Stromal cell of bone marrow (primary cell): Measurements from ENCODE around the gene ASTL.

Experiments used
- DNase-seq: peaks from one replicate; pipeline ENCODE4 v3.0.0-alpha.2; 2012; ENCODE audit warnings: low read depth

Gene ASTL

GRCh38 chr2:96159084-96159830, 21.0 kb upstream of the ASTL start:
- DNase-seq, result no peak

- no peak for DNase-seq
These were observed 20.2 kb upstream of the ASTL start for GRCh38 chr2:96158554-96158940.

DNA sequence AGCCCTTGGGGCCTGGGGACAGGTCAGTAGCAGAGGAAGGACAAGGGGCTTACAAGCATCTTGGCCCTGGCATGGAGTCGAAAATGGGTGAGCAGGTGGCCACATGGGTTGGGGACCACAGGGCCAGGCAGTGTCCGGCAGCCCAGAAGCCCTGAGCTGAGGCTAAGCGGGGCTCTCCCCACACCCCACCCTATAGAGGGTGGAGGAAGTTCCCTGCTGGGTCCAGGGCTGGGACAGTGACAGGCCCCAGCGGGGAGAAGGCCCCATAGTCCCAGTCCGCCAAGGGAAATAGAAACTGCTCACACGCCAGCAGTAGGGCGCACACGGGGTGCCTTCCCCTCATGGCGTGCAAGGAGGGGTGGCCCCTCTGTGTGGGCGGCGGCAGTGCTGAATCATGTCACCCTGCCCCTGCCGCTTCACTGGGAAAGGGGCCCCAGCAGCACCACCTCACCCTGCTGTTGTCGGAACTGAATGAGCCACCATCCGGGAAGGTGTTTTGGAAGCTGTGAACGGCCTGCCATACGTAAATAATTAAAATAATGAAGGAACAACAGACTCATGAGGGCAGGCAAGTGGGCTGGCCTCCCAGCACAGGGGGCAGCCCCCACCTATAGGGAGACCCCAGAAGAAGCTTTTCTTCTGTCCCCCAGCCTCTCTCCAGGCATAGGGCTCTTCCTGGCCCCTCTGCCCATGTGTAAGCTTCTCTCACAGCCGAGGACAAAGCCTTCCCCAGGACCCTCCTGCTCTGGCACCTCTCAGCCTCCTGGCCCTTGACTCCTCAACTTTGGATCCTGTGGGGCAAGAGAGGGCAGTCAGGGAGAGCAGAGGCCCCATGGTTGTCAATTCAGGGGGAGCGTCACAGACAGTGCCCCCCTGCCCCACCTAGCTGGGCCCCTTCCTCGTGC, 19.6 kb upstream of the ASTL start:
- DNase-seq, result no peak

DNA sequence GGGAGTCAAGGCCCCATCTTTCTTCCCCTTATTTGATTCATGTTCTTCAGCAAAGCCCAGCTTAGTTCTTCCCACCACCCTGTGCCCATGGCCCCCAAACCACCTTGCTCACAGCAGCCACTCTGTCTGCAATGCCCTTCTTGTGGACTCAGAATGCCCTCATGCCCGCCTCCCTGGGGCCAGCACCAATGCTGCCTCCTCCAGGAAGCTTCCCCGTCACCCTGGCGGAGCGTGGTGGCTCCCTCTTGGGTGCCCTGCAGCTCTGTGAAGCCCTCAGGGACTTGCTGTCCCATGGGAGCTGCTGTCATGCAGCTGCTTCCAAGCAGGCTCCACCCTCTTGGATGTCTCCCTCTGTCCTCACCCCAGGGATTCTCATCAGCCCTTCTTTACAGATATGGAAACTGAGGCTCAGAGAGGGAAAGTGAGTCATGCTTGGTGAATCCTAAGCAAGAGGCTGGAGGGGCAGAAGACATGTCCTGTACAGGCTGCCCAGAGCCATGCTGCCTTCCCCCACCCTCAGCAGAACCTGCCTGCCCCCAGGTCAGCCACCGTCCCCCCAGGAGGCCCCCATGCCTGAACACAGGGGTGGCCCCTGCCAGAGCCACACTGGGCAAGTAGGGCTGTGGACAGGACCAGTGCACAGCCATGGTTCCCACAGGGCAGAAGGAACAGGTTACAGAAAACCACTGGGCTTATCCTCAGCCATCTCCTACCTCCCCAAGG, 18.8 kb upstream of the ASTL start:
- no peak for DNase-seq

DNA sequence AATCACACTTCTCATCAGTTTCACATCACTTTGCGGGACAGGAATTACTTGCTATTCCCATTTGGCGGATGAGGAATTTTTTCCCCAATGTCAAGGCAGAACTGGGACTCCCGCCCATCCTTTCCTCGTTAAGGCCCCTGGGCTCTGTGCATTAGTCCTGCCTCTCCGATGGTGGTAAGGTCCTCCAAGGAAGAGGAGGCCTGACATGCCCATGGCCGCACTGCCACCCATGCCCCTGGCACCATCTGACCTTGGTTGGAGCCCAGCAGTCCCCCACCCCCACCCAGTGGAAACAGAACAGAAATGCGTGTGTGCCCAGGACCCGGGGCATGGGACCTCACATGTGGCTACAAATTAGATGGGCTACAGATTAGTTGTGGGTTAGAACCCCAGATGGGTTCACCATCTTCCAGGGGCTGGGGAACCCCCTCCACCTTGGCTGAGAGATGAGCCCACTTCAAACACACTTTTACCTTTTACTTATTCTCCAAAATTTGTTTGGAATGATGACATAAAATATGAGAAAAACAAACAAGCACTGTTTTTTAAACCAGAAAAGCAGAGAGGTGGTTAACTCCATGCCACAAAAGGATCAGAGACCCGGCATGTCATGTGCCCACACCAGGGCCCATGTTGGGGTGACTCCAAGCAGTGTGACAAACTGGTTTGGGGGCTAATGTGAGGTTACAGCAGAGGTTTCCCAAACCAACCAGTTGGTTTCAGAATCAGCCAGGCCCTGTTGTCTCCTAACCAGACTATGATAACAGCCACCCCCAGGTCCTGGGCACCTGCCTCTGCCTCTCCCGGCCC, 17.9 kb upstream of the ASTL start:
- no peak for DNase-seq

DNA sequence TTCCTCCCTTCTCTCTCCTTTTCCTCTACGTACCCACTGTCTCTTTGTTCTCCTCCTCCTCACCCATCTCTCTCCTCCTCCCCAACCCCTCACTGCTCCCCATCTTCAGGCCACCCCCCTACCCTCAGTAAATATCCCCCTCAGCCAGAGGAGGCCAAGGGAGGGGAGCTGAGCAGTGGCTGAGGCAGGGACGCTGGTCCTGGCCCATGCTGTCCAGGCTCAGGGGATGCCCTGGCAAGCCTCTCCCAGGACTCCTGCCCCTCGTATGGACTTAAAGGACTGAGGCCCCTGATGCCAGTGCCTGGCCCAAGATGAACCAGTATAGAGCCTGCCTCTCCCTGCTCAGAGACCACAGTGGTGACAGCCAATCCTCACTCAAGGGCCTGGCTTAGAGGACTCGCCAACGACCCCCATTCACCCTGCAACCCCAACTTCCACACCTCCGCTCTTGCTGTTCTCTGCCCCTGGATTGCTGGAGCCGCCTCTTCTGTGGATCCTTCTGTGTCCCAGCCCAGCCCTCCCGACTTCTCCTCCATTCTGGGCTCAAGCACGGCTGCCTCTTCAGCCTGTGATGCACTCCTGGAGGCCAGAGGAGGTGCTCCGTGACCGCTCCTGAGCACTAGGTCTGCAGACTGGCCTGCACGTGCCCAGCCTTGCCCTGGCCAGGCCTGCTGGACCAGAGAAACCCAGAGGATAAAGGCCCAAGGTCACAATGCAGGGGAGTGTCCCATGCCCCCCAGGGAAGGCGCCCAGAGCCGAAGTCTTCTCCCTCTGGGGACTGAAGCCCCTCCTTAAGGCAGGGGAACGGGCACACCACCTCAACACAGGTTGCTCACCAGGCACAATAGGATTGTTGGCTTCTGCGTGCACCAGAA, 16.4 kb upstream of the ASTL start:
- no peak for DNase-seq

- DNase-seq, result no peak
These were observed 15.7 kb upstream of the ASTL start for GRCh38 chr2:96153991-96154431.

GRCh38 chr2:96153291-96153713, 15.0 kb upstream of the ASTL start:
- DNase-seq, result no peak

DNA sequence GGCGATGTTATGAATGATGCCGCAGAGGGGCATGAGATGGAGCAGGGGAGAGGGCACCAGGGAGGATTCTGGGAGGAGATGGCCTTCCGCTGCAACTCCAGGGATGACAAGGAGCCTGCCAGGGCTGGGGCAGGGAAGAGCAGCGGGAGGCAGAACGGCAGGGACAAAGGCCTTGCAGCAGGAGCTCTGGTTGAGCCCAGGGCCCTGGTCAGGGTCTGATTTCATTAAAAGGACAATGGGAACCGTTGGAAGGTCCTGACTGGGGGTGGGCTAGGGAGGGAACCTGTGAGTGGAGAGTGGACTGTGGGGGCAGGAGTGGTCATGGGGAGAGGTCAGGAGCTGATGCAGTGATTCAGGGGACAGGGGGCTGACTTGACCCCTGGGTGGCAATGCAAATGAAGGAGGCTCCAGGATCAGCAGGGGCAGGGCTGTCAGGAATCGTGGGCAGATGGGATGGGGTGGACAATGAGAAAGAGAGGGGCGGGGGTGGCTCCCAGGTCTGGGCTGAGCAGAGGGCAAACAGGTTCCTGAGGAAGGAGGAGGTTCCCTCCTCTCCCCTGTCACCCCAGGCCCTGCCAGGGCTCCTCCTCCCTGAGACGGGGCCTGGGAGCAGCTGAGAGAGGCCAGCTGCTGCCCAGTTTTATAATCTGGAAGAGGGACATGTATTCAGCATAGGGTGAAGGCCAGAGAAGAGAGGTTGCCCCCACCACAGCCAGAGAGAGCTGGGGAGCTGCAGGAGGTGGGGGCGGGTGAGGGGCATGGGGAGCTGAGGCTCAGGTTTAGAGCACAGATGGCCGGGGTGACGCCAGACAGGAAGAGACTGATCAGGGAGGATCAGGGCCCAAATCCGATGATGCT, 14.2 kb upstream of the ASTL start:
- no peak for DNase-seq

DNA sequence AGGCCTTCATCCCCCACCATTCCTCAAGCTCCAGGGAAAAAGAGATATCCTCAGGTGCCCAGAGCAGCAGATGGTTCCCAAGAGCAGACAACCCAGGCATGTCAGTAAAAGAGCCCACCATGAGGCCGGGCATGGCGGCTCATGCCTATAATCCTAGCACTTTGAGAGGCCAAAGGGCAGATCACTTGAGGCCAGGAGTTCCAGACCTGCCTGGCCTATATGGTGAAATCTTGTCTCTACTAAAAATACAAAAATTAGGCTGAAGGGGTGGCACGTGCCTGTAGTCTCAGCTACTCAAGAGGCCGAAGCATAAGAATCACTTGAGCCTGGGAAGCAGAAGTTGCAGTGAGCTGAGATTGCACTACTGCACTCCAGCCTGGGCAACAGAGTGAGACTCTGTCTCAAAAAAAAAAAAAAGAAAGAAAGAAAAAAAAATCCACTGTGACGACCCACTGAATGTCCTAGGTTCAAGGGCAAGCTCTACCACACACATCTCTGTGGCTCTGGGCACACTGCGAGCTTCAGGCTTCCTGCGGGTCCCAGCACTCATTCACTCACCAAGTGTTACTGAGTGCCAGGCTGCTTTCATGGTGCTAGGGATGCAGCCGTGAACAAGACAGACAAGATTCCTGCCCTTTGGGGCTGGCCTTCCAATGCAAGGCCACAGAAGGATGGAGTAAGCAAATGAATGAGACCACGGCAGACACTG, 13.4 kb upstream of the ASTL start:
- DNase-seq, result no peak

DNA sequence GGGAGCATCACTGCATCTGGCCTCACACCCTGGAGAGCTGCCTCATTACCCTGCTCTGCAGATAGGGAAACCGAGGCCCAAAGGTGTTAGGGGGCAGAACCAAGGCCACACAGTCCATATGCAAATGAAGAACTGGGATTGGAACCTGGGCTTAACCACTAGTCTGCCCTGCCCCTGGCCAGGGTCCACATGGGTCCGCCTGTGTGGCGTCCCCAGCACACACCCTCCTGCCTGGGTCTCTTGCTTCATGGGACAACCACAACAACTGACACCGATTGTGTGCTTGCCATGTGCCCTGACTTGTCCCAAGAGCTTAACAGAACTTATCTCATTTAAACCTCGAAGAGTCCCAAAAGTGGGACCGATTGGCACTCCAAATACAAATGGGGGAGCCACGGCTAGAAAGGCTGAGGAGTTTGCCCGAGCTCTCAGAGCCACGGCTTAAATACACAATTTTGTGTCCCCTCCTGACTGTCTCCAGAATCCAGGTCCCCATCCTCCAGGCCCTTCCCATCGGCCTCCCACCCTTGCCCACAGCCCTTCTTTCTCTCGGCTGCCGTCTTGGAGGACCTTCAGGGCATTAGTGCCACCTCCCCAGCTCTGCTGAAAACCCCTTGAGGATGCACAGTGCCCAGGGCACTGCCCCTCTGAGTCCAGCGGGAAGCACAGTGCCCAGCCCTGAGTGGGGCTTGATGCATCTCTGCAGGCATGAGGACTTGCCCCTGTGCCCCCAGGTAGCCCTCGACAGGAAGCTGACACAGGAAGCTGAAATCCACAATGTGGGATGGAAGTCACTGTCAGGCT, 12.7 kb upstream of the ASTL start:
- DNase-seq, result no peak

- no peak for DNase-seq
These were observed 11.8 kb upstream of the ASTL start for GRCh38 chr2:96150007-96150640.

GRCh38 chr2:96148410-96149217, 10.3 kb upstream of the ASTL start:
- peak; percentile 45 for DNase-seq

DNA sequence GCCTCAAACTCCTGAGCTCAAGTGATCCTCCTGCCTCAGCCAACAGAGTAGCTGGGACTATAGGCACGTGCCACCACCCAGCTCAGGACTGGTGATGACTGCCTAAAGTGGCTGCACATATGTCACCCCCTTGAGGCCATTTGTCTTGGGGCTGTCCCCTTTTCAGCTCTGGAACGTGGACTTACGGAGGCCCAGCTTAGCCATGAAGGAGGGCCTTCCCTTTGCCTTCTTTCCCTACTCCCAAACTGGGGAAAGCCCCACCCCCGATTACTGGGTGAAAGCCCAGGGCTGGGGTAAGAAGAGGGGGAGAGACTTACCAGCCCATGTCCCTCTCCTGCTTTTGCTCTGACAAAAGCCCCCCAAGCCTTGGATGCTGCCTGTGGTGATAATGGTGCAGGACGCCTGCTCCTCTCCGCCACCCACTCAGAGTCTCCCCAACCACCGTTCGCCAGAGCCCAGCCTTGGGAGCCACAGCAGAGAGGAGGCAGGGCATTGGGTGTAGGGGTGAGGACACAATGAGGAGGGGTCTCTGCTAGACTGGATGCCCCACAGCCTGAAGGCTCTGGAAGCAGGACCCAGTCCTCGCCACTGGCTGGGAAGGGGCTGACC, 9.4 kb upstream of the ASTL start:
- no peak for DNase-seq

DNA sequence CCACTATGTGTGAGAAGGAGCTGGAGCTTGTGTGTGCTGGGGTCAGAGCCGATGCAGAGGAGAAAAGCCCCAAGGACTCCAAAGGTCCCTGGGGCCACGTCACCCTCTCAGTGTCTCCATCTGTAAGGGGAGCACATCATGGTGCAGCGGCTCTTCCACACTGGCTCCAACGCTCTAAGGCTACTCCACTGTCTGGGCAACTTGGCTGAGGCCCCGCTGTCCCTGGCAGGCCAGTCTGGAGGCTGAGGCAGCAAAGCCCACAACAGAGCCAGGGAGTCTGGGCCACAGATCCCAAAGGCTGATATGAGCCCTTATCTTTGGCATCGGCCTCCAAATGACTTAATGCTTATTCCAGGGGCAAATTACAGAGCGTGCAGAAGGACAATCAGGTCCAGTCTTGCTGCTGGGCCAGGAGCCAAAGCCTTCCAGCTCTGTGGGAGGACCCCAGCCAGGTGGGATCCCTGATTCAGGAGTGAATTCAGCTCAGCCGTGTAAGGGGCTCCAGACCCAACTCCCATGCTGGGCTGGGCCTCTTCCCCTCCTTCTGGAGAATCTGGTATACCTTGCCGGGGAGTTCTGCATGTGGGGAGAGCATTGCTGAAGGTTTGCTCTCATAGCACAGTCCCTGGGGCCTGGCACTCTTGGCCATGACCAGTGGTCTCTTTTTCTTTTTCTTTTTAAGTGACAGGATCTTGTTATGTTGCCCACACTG, 8.7 kb upstream of the ASTL start:
- DNase-seq, result no peak
